NCI-H2171 treated with DMSO at 0.1 percent for 48 hours (cell line): ENCODE data around the gene TCERG1L.
"Not testable (repeated sequence)": the region's sequence is repeated elsewhere in the genome, so short reads cannot be mapped to it uniquely, and the experiment has no call there.

Source experiments
- DNase-seq: peaks from one replicate; lab custom pipeline; 2025; lab: John Stamatoyannopoulos, UW

The TCERG1L gene

GRCh38 chr10:131100418-131101410 is 210.8 kb downstream of the TCERG1L start:
- DNase-seq: not testable (repeated sequence)

- no peak for DNase-seq
Measured at GRCh38 chr10:131099028-131099726, 212.3 kb downstream of the TCERG1L start.

GRCh38 chr10:131098416-131098952 is 213.0 kb downstream of the TCERG1L start:
- no peak for DNase-seq

GRCh38 chr10:131096031-131096430 is 215.5 kb downstream of the TCERG1L start:
- DNase-seq: no peak

GRCh38 chr10:131095313-131095580 is 216.3 kb downstream of the TCERG1L start:
- DNase-seq: no peak

- peak; percentile 15 for DNase-seq
Measured at GRCh38 chr10:131094527-131095312, 216.8 kb downstream of the TCERG1L start.

GRCh38 chr10:131093795-131094366 is 217.6 kb downstream of the TCERG1L start:
- no peak for DNase-seq

GRCh38 chr10:131093346-131093745 is 218.2 kb downstream of the TCERG1L start:
- no peak for DNase-seq

- DNase-seq: no peak
Measured at GRCh38 chr10:131092876-131093275, 218.6 kb downstream of the TCERG1L start.

- DNase-seq: no peak
Measured at GRCh38 chr10:131092386-131092785, 219.1 kb downstream of the TCERG1L start.

GRCh38 chr10:131091682-131092081 is 219.8 kb downstream of the TCERG1L start:
- no peak for DNase-seq

- DNase-seq: peak; percentile 76
Measured at GRCh38 chr10:131090761-131091661, 220.5 kb downstream of the TCERG1L start.

GRCh38 chr10:131089861-131090260 is 221.7 kb downstream of the TCERG1L start:
- no peak for DNase-seq

GRCh38 chr10:131089150-131089549 is 222.4 kb downstream of the TCERG1L start:
- DNase-seq: no peak

GRCh38 chr10:131088619-131089018 is 222.9 kb downstream of the TCERG1L start:
- DNase-seq: no peak

- DNase-seq: no peak
Measured at GRCh38 chr10:131087464-131088215, 223.9 kb downstream of the TCERG1L start.

- no peak for DNase-seq
Measured at GRCh38 chr10:131086511-131086910, 225.0 kb downstream of the TCERG1L start.

- no peak for DNase-seq
Measured at GRCh38 chr10:131086094-131086493, 225.4 kb downstream of the TCERG1L start.

- no peak for DNase-seq
Measured at GRCh38 chr10:131085091-131085860, 226.2 kb downstream of the TCERG1L start.
